GM23338 (cell line): ENCODE measurements around the gene C16orf78. TPM values are rescaled to one million over a fixed set of nuclear protein-coding genes. Genes with fewer than 3 reads are reported as not detected.

Experiments
- ATAC-seq: fragments of 200-7000 bp; cut with Tn5 transposase; 3 replicates; pipeline ENCODE4 v1.9.1; 2020
- DNase-seq: peaks from one replicate; pipeline ENCODE4 v3.0.0-alpha.2; 2015; ENCODE audit warnings: low spot score
- H2AFZ ChIP-seq: fragments of 200-600 bp; sonication (generic); 2 replicates; pipeline ENCODE4 v1.8.0; 2016; ENCODE audit warnings: antibody characterized with exemption, mild to moderate bottlenecking, moderate library complexity
- H3F3A ChIP-seq: fragments of 200-600 bp; sonication (generic); replicated peaks from 2 replicates; pipeline ENCODE4 v1.8.0; 2017; ENCODE audit warnings: antibody characterized with exemption, mixed run types, low read depth
- H3K27ac ChIP-seq: fragments of 200-600 bp; sonication (generic); 2 replicates; pipeline ENCODE4 v1.6.1; 2016; ENCODE audit warnings: low read depth
- H3K27me3 ChIP-seq: fragments of 200-600 bp; sonication (generic); 2 replicates; pipeline ENCODE4 v1.8.0; 2016; ENCODE audit warnings: mild to moderate bottlenecking, mixed run types, moderate library complexity; ENCODE audit not compliant: insufficient read depth
- H3K36me3 ChIP-seq: fragments of 200-600 bp; sonication (generic); 2 replicates; pipeline ENCODE4 v1.8.0; 2016; ENCODE audit warnings: mild to moderate bottlenecking; ENCODE audit not compliant: insufficient read depth
- H3K4me1 ChIP-seq: fragments of 200-600 bp; sonication (generic); 2 replicates; pipeline ENCODE4 v1.8.0; 2016; ENCODE audit warnings: mild to moderate bottlenecking, moderate library complexity; ENCODE audit not compliant: insufficient read depth
- H3K4me2 ChIP-seq: fragments of 200-600 bp; sonication (generic); 2 replicates; pipeline ENCODE4 v1.7.1; 2017; ENCODE audit warnings: mixed run types
- H3K4me3 ChIP-seq: fragments of 200-600 bp; sonication (generic); 2 replicates; pipeline ENCODE4 v1.6.1; 2016; ENCODE audit warnings: mixed run types
- H3K79me2 ChIP-seq: fragments of 200-600 bp; sonication (generic); replicated peaks from 2 replicates; pipeline ENCODE4 v1.8.0; 2017; ENCODE audit warnings: mild to moderate bottlenecking; ENCODE audit not compliant: insufficient read depth
- H3K9me2 ChIP-seq: fragments of 200-600 bp; sonication (generic); 2 replicates; pipeline ENCODE4 v1.8.0; 2017; ENCODE audit not compliant: insufficient read depth
- H4K20me1 ChIP-seq: fragments of 200-600 bp; sonication (generic); replicated peaks from 2 replicates; pipeline ENCODE4 v1.8.0; 2017; ENCODE audit warnings: mild to moderate bottlenecking; ENCODE audit not compliant: insufficient read depth
- H3K27ac Mint-ChIP-seq: 2 replicates; pipeline ENCODE4 v1.8.0; 2020; ENCODE audit warnings: inconsistent platforms, mild to moderate bottlenecking, moderate library complexity, mixed read lengths
- H3K27me3 Mint-ChIP-seq: 3 replicates; pipeline ENCODE4 v1.8.0; 2022; ENCODE audit warnings: low read depth, mild to moderate bottlenecking, moderate library complexity, mixed read lengths, inconsistent platforms; ENCODE audit not compliant: insufficient read depth, poor library complexity
- H3K36me3 Mint-ChIP-seq: 3 replicates; pipeline ENCODE4 v1.8.0; 2021; ENCODE audit warnings: low read depth, mild to moderate bottlenecking, inconsistent platforms, moderate library complexity, mixed read lengths
- H3K4me1 Mint-ChIP-seq: 3 replicates; pipeline ENCODE4 v1.8.0; 2020; ENCODE audit warnings: mild to moderate bottlenecking, inconsistent platforms, mixed read lengths
- H3K4me3 Mint-ChIP-seq: 3 replicates; pipeline ENCODE4 v1.8.0; 2021; ENCODE audit warnings: moderate library complexity, mild to moderate bottlenecking, inconsistent platforms, mixed read lengths
- H3K9me3 Mint-ChIP-seq: 3 replicates; pipeline ENCODE4 v1.8.0; 2020; ENCODE audit warnings: moderate library complexity, mild to moderate bottlenecking, inconsistent platforms, mixed read lengths
- CREB1 ChIP-seq: fragments of 250-450 bp; sonication (Bioruptor Pico); IDR thresholded peaks from 2 replicates; pipeline ENCODE4 v1.5.0; 2020; ENCODE audit warnings: low read depth, mild to moderate bottlenecking, moderate library complexity
- CTCF ChIP-seq, 2 experiments: fragments of 200-600 bp in 1 of 2; sonication (generic) in 1 of 2; conservative IDR thresholded peaks; 2 replicates each; pipeline versions ENCODE4 v1.5.1 to v1.6.1; 2016 to 2017; ENCODE audit warnings: antibody characterized with exemption in 2 of 2, low read depth in 2 of 2, mild to moderate bottlenecking in 2 of 2, moderate library complexity in 1 of 2
- ETS1 ChIP-seq: IDR thresholded peaks from 2 replicates; pipeline ENCODE4 v1.6.1; 2016; ENCODE audit warnings: antibody characterized with exemption
- EZH2phosphoT487 ChIP-seq: fragments of 200-600 bp; sonication (generic); IDR thresholded peaks from one replicate; pipeline ENCODE4 v1.8.1; 2018; ENCODE audit warnings: antibody characterized with exemption; ENCODE audit not compliant: unreplicated experiment
- JUNB ChIP-seq: IDR thresholded peaks from one replicate; pipeline ENCODE4 v1.6.1; 2016; ENCODE audit warnings: antibody characterized with exemption; ENCODE audit not compliant: unreplicated experiment
- NANOG ChIP-seq: IDR thresholded peaks from 2 replicates; pipeline ENCODE4 v1.6.1; 2016; ENCODE audit warnings: antibody characterized with exemption, borderline replicate concordance
- POLR2AphosphoS5 ChIP-seq: IDR thresholded peaks from 2 replicates; pipeline ENCODE4 v1.6.1; 2016; ENCODE audit warnings: antibody characterized with exemption, low read depth
- STAT1 ChIP-seq: IDR thresholded peaks from one replicate; pipeline ENCODE4 v1.6.1; 2016; ENCODE audit warnings: antibody characterized with exemption; ENCODE audit not compliant: unreplicated experiment
- ZNF331 ChIP-seq: fragments of 250-450 bp; sonication (Bioruptor Pico); IDR thresholded peaks from 2 replicates; pipeline ENCODE4 v1.5.0; 2020; ENCODE audit warnings: low read depth, mild to moderate bottlenecking, moderate library complexity
- ZNF462 ChIP-seq: fragments of 250-450 bp; sonication (Bioruptor Pico); IDR thresholded peaks from 2 replicates; pipeline ENCODE4 v1.5.0; 2020; ENCODE audit warnings: mild to moderate bottlenecking, moderate library complexity
- polyA plus RNA-seq: library from polyadenylated mRNA; unstranded; fragments of >200 nt; fragmentation: Nextera tagmentation; extraction: Ambion mirVana; gene quantifications from 2 replicates; pipeline ENCODE4 v1.2.1, GENCODE V29; 2016
- total RNA-seq: library from RNA; depleted of rRNA; stranded (reverse); fragments of >200 nt; shearing (Covaris generic); gene quantifications from 2 replicates; pipeline ENCODE4 v1.2.3, GENCODE V29; 2014

C16orf78 gene
- total and polyA plus RNA-seq, 2 experiments from 2014 or later, result not detected

GRCh38 chr16:49428808-49429207 lies 55.2 kb downstream of the C16orf78 start:
- Mint-ChIP-seq H3K4me1 (no peaks in the 10 kb centered on the region), H3K27me3 (peaks cover 6% of the 10 kb centered on the region), H3K27ac (no peak overlapping the region), H3K9me3 (peaks cover 8% of the 10 kb centered on the region), H3K36me3 (peaks cover 4% of the 10 kb centered on the region; the same call in 1 of the 3 replicates), H3K4me3 (no peak overlapping the region)
- no peaks in the 10 kb centered on the region for H3K4me1 ChIP-seq
- DNase-seq (no peak), ATAC-seq (no peak)
- H3K79me2 ChIP-seq, result no peaks in the 10 kb centered on the region
- H3K36me3 ChIP-seq, result no peaks in the 10 kb centered on the region
- H3K4me3 ChIP-seq, result no peak overlapping the region
- no peaks in the 10 kb centered on the region for H3K9me2 ChIP-seq
- no peak overlapping the region for H3K4me2 ChIP-seq
- H4K20me1 ChIP-seq, result no peaks in the 10 kb centered on the region
- H3K27me3 ChIP-seq, result no peaks in the 10 kb centered on the region
- H3F3A ChIP-seq, result no peaks in the 10 kb centered on the region
- TF ChIP-seq ZNF331 (CRISPR knock-in tag), result no peak
- no peak for TF ChIP-seq ZNF462 (CRISPR knock-in tag)
- TF ChIP-seq ETS1, result no peak
- no peak for TF ChIP-seq JUNB
- no peak for TF ChIP-seq POLR2AphosphoS5
- no peak for TF ChIP-seq CREB1 (CRISPR knock-in tag)
- TF ChIP-seq CTCF (conservative IDR thresholded peaks at IDR 0.05; ENCODE audit: low read depth in 2 of 2), result no peak
- TF ChIP-seq STAT1, result no peak
- no peak for TF ChIP-seq EZH2phosphoT487
- TF ChIP-seq NANOG, result no peak
- no peak overlapping the region for H3K27ac ChIP-seq
- no peak overlapping the region for H2AFZ ChIP-seq
